Suprapubic skin (tissue), 4 donors: Measurements from ENCODE around the gene DIAPH2. TPM values are rescaled to one million over a fixed set of nuclear protein-coding genes. Genes with fewer than 3 reads are reported as not detected.

Experiments
- DNase-seq, 2 donors: peaks; one replicate each; pipeline ENCODE4 v3.0.0-alpha.2; 2019; ENCODE audit warnings: low spot score in 2 of 2
- H3K27ac ChIP-seq: fragments of 200-600 bp; sonication (generic); one replicate; pipeline ENCODE4 v1.5.1; 2019
- H3K27me3 ChIP-seq: fragments of 200-600 bp; sonication (generic); one replicate; pipeline ENCODE4 v1.5.1; 2019
- H3K36me3 ChIP-seq: fragments of 200-600 bp; sonication (generic); one replicate; pipeline ENCODE4 v1.5.1; 2019
- H3K4me1 ChIP-seq: fragments of 200-600 bp; sonication (generic); one replicate; pipeline ENCODE4 v1.5.1; 2019
- H3K4me3 ChIP-seq: fragments of 200-600 bp; sonication (generic); one replicate; pipeline ENCODE4 v1.5.1; 2019; ENCODE audit warnings: mild to moderate bottlenecking
- H3K9me3 ChIP-seq: fragments of 200-600 bp; sonication (generic); one replicate; pipeline ENCODE4 v1.5.1; 2019
- EP300 ChIP-seq: sonication (generic); formaldehyde crosslinking; IDR thresholded peaks from one replicate; pipeline ENCODE4 v1.6.1; 2017; ENCODE audit warnings: antibody characterized with exemption
- POLR2A ChIP-seq, 2 donors: fragments of 450-650 bp; IDR thresholded peaks; one replicate each; pipeline ENCODE4 v1.6.1; 2017; ENCODE audit warnings: antibody characterized with exemption in 2 of 2, mild to moderate bottlenecking in 2 of 2, moderate library complexity in 2 of 2
- POLR2AphosphoS5 ChIP-seq, 3 donors: sonication (generic); formaldehyde crosslinking; IDR thresholded peaks; one replicate each; pipeline ENCODE4 v1.6.1; 2017; ENCODE audit warnings: antibody characterized with exemption in 3 of 3
- WGBS: methylation state at CpG from one replicate; pipeline ENCODE4 v1.1.5; 2018; 5-methylcytosine and 5-hydroxymethylcytosine counted together
- total RNA-seq, 4 donors: library from RNA; depleted of rRNA; stranded (reverse); fragments of >200 nt; gene quantifications; one replicate each; pipeline ENCODE4 v1.1.0, GENCODE V29; 2016
- TF ChIP-seq, protein P1 (sequence below), 2 donors: fragments of 200-600 bp in 1 of 2; fragments of 450-650 bp in 1 of 2; sonication (generic) in 1 of 2; IDR thresholded peaks; one replicate each; pipeline ENCODE4 v1.5.1; 2016 to 2019; ENCODE audit warnings: antibody characterized with exemption in 2 of 2, mild to moderate bottlenecking in 1 of 2, moderate library complexity in 1 of 2

The DIAPH2 gene
- total RNA-seq, 4 donors from 2014 or later, result 17.5 to 38.7 (median 18.6) TPM

DNA sequence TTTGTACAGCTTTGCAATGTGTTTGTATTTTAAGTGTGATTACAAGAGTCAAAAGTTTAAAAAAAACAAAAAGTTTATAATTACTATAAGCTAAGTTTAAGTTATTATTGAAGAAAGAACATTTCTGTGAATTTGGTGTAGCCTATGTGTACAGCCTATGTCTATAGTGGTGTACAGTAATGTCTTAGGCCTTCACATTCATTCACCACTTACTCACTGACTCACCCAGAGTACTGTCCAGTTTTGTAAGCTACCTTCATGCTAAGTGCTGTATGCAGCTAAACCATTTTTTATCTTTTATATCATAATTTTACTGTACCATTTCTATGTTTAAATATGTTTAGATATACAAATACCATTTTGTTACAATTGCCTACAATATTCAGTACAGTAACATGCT, 381.3 kb downstream of the DIAPH2 start:
- Histone ChIP-seq H3K27me3 (no peaks in the 10 kb centered on the region), H3K4me3 (no peak overlapping the region), H3K27ac (no peak overlapping the region), H3K36me3 (no peaks in the 10 kb centered on the region), H3K4me1 (no peaks in the 10 kb centered on the region), H3K9me3 (no peaks in the 10 kb centered on the region)
- TF ChIP-seq, protein P1, sequence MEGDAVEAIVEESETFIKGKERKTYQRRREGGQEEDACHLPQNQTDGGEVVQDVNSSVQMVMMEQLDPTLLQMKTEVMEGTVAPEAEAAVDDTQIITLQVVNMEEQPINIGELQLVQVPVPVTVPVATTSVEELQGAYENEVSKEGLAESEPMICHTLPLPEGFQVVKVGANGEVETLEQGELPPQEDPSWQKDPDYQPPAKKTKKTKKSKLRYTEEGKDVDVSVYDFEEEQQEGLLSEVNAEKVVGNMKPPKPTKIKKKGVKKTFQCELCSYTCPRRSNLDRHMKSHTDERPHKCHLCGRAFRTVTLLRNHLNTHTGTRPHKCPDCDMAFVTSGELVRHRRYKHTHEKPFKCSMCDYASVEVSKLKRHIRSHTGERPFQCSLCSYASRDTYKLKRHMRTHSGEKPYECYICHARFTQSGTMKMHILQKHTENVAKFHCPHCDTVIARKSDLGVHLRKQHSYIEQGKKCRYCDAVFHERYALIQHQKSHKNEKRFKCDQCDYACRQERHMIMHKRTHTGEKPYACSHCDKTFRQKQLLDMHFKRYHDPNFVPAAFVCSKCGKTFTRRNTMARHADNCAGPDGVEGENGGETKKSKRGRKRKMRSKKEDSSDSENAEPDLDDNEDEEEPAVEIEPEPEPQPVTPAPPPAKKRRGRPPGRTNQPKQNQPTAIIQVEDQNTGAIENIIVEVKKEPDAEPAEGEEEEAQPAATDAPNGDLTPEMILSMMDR (IDR thresholded peaks at IDR 0.05), result no peak
- no peak for TF ChIP-seq POLR2AphosphoS5 (IDR thresholded peaks at IDR 0.05)
- DNase-seq, result no peak

DNA sequence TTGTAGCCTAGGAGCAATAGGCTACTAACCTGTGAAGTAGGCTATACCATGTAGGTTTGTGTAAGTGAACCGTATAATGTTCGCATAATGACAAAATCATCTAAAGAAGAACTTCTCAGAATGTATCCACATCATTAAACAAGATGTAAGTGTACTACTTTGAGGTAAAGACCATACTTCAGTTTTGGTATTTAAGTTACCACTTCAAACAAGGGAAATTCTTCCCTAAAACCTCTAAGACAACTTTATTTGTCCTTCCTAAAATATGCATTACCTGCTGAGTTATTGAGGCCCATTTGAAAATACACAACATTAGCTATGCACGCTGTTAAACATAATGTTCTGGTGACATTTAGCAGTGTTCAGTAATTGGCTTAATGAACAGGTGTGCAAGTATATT, 381.7 kb downstream of the DIAPH2 start:
- no peak for TF ChIP-seq POLR2A (IDR thresholded peaks at IDR 0.05)
- TF ChIP-seq POLR2AphosphoS5 (IDR thresholded peaks at IDR 0.05), result no peak
- TF ChIP-seq EP300, result no peak
- TF ChIP-seq, protein P1 (IDR thresholded peaks at IDR 0.05), result no peak
- Histone ChIP-seq H3K9me3 (no peaks in the 10 kb centered on the region), H3K27me3 (no peaks in the 10 kb centered on the region), H3K4me1 (no peaks in the 10 kb centered on the region), H3K36me3 (no peaks in the 10 kb centered on the region), H3K27ac (no peak overlapping the region), H3K4me3 (no peak overlapping the region)
- 86% methylated on average over 3 of the region's 3 CpGs for WGBS
- no peak for DNase-seq

DNA sequence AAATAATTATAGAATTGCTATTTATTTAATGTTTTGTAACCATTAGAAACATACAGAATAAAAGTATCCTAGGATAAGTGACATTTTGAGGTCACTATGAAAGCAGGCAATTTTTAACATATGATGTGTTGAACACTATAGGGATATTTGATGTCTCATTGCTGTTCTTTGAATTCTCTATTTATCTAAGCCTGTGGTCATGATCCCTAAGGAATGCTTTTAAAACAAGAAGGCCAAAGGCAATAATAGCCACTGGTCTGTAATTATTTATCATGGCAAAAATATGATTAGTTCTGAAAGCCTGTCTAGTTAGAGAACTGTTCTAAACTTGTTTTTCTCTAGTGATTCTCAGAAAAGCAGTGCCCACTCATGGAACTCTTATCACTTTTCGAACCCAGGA, 385.7 kb downstream of the DIAPH2 start:
- no peaks in the 10 kb centered on the region for H3K36me3 ChIP-seq
- no peak overlapping the region for H3K4me3 ChIP-seq
- TF ChIP-seq POLR2AphosphoS5 (IDR thresholded peaks at IDR 0.05), result no peak
- no peak overlapping the region for H3K27ac ChIP-seq
- no peaks in the 10 kb centered on the region for H3K9me3 ChIP-seq
- WGBS, result 87% methylated on average over 1 of the region's 1 CpG
- DNase-seq, result no peak
- no peaks in the 10 kb centered on the region for H3K4me1 ChIP-seq
- H3K27me3 ChIP-seq, result no peaks in the 10 kb centered on the region

GRCh38 chrX:97074400-97074799, 389.8 kb downstream of the DIAPH2 start:
- H3K4me3 ChIP-seq, result no peak overlapping the region

GRCh38 chrX:97089116-97089515, 404.5 kb downstream of the DIAPH2 start:
- no peak overlapping the region for H3K4me3 ChIP-seq
- TF ChIP-seq, protein P1 (IDR thresholded peaks at IDR 0.05), result no peak
- TF ChIP-seq EP300 (no peak), POLR2A (IDR thresholded peaks at IDR 0.05) (no peak), POLR2AphosphoS5 (IDR thresholded peaks at IDR 0.05) (no peak)
- no peaks in the 10 kb centered on the region for H3K4me1 ChIP-seq
- no peaks in the 10 kb centered on the region for H3K36me3 ChIP-seq
- no peak for DNase-seq
- H3K9me3 ChIP-seq, result no peaks in the 10 kb centered on the region
- 87% methylated on average over 1 of the region's 1 CpG for WGBS
- no peak overlapping the region for H3K27ac ChIP-seq
- no peaks in the 10 kb centered on the region for H3K27me3 ChIP-seq

More at GRCh38 chrX:97074400-97074799, 389.8 kb downstream of the DIAPH2 start:
- TF ChIP-seq, protein P1 (IDR thresholded peaks at IDR 0.05), result no peak
- TF ChIP-seq POLR2AphosphoS5 (IDR thresholded peaks at IDR 0.05) (no peak), POLR2A (IDR thresholded peaks at IDR 0.05) (no peak)
- Histone ChIP-seq H3K27me3 (no peaks in the 10 kb centered on the region), H3K36me3 (no peaks in the 10 kb centered on the region), H3K4me1 (no peaks in the 10 kb centered on the region), H3K27ac (no peak overlapping the region), H3K9me3 (no peaks in the 10 kb centered on the region)
- no peak for DNase-seq

- no peak overlapping the region for H3K27ac ChIP-seq
- no peaks in the 10 kb centered on the region for H3K9me3 ChIP-seq
- TF ChIP-seq POLR2AphosphoS5 (IDR thresholded peaks at IDR 0.05) (no peak), POLR2A (IDR thresholded peaks at IDR 0.05) (no peak), EP300 (no peak)
- TF ChIP-seq, protein P1 (IDR thresholded peaks at IDR 0.05), result no peak
- no peaks in the 10 kb centered on the region for H3K4me1 ChIP-seq
- no peaks in the 10 kb centered on the region for H3K36me3 ChIP-seq
- H3K4me3 ChIP-seq, result no peak overlapping the region
- WGBS, result 21% methylated on average over 2 of the region's 2 CpGs
- no peak for DNase-seq
- no peaks in the 10 kb centered on the region for H3K27me3 ChIP-seq
Measured at GRCh38 chrX:97096385-97096784, 411.7 kb downstream of the DIAPH2 start.
